Endothelial cell of umbilical vein (primary cell): ENCODE data around the gene PLAGL2. TPM values are rescaled to one million over a fixed set of nuclear protein-coding genes. Genes with fewer than 3 reads are reported as not detected.
"Not testable (repeated sequence)": the region's sequence is repeated elsewhere in the genome, so short reads cannot be mapped to it uniquely, and the experiment has no call there.

Experiments
- BruUV-seq: library from RNA; stranded (reverse); fragments of 400-500 nt; replicated peaks from 2 replicates; lab custom pipeline; 2021; lab: Mats Ljungman, UMichigan
- CTCF ChIA-PET: fragments of 300-600, 350-600 bp; sonication (Branson Sonifier 250); formaldehyde crosslinking; loops from one replicate; lab custom pipeline; 2021; ENCODE audit warnings: antibody characterized with exemption, inconsistent platforms; lab: Charles Lee
- POLR2A ChIA-PET: fragments of 300-600, 350-600 bp; sonication (Branson Sonifier 250); formaldehyde crosslinking; loops from one replicate; lab custom pipeline; 2021; ENCODE audit warnings: antibody characterized with exemption, inconsistent platforms; lab: Charles Lee
- DNase-seq: peaks from one replicate; pipeline ENCODE4 v3.0.0-alpha.2; 2011; ENCODE audit warnings: low read depth, low spot score
- FAIRE-seq: peaks from 2 replicates; lab custom pipeline; 2011; peaks lifted over from hg19 to GRCh38; lab: Jason Lieb, UNC
- H2AFZ ChIP-seq: 2 replicates; pipeline ENCODE4 v1.6.0; 2012; ENCODE audit warnings: low read depth, low read length, control low read depth, inconsistent platforms
- H3K27ac ChIP-seq: 2 replicates; pipeline ENCODE4 v1.5.1; 2011; ENCODE audit warnings: low read depth, mild to moderate bottlenecking, control low read depth, low read length, moderate library complexity; ENCODE audit not compliant: insufficient read depth
- H3K27me3 ChIP-seq, 2 experiments: 2 replicates each; pipeline versions ENCODE4 v1.6.0 to v1.6.1; 2011; ENCODE audit warnings: low read length in 2 of 2, mixed read lengths in 1 of 2; ENCODE audit not compliant: control insufficient read depth in 2 of 2, insufficient read depth in 2 of 2
- H3K36me3 ChIP-seq, 2 experiments: 2 replicates in 1 of 2; 3 replicates in 1 of 2; pipeline ENCODE4 v1.5.1; 2011; ENCODE audit warnings: low read length in 2 of 2, mild to moderate bottlenecking in 1 of 2, moderate library complexity in 1 of 2; ENCODE audit not compliant: control insufficient read depth in 2 of 2, insufficient read depth in 2 of 2; ENCODE audit errors: extremely low read depth in 1 of 2
- H3K4me1 ChIP-seq: 3 replicates; pipeline ENCODE4 v1.5.1; 2011; ENCODE audit warnings: mild to moderate bottlenecking, low read length; ENCODE audit not compliant: control insufficient read depth, insufficient read depth; ENCODE audit errors: extremely low read depth
- H3K4me2 ChIP-seq: 2 replicates; pipeline ENCODE4 v1.6.1; 2011; ENCODE audit warnings: low read length, control low read depth, mixed read lengths; ENCODE audit not compliant: insufficient read depth
- H3K4me3 ChIP-seq, 3 experiments: fragments of 200-600 bp in 1 of 3; sonication (generic), shearing (Covaris generic) in 1 of 3; replicated peaks in 1 of 3; 2 replicates each; pipeline ENCODE4 v1.5.1; 2011 to 2016; ENCODE audit warnings: control low read depth in 3 of 3, low read length in 3 of 3, mild to moderate bottlenecking in 2 of 3, inconsistent platforms in 1 of 3, low read depth in 1 of 3, moderate library complexity in 1 of 3; ENCODE audit not compliant: insufficient read depth in 1 of 3
- H3K79me2 ChIP-seq: 2 replicates; pipeline ENCODE4 v1.6.0; 2012; ENCODE audit warnings: low read length, inconsistent platforms; ENCODE audit not compliant: control insufficient read depth, insufficient read depth
- H3K9ac ChIP-seq: replicated peaks from 2 replicates; pipeline ENCODE3; 2011; ENCODE audit warnings: low read length, control low read depth; ENCODE audit not compliant: insufficient read depth; ENCODE audit errors: extremely low read depth
- H3K9me1 ChIP-seq: replicated peaks from 3 replicates; pipeline ENCODE4 v1.6.0; 2011; ENCODE audit warnings: mild to moderate bottlenecking, low read length; ENCODE audit not compliant: control insufficient read depth, insufficient read depth; ENCODE audit errors: extremely low read depth
- H3K9me3 ChIP-seq: replicated peaks from 2 replicates; pipeline ENCODE4 v1.5.1; 2012; ENCODE audit warnings: low read length, inconsistent platforms; ENCODE audit not compliant: control insufficient read depth, insufficient read depth
- H4K20me1 ChIP-seq: replicated peaks from 2 replicates; pipeline ENCODE3; 2011; ENCODE audit warnings: mild to moderate bottlenecking, low read length; ENCODE audit not compliant: control insufficient read depth, insufficient read depth; ENCODE audit errors: extremely low read depth
- EZH2 ChIP-seq: IDR thresholded peaks from 2 replicates; pipeline ENCODE4 v1.6.1; 2012; ENCODE audit warnings: borderline replicate concordance, low read depth, mild to moderate bottlenecking, moderate library complexity, low read length, inconsistent platforms; ENCODE audit not compliant: severe bottlenecking
- GATA2 ChIP-seq: IDR thresholded peaks from 2 replicates; pipeline ENCODE4 v1.7.0; 2011; ENCODE audit warnings: low read depth, mild to moderate bottlenecking, moderate library complexity, mixed read lengths, low read length; ENCODE audit not compliant: insufficient read length, insufficient read depth
- JUN ChIP-seq: IDR thresholded peaks from 2 replicates; pipeline ENCODE4 v1.6.1; 2011; ENCODE audit warnings: borderline replicate concordance, low read depth; ENCODE audit not compliant: insufficient read length, insufficient read depth
- MYC ChIP-seq: IDR thresholded peaks from one replicate; pipeline ENCODE4 v1.6.1; 2011; ENCODE audit warnings: mild to moderate bottlenecking, low read depth, low read length
- dilution Hi-C: fragments of 300-500 bp; cut with MboI; formaldehyde crosslinking; loops from one replicate; pipeline ENCODE4 v1.15.0; 2019; ENCODE audit warnings: low sequenced_read_pairs; ENCODE audit not compliant: extremely low pct_ligation_motif_present
- intact Hi-C: fragments of 100-400 bp; cut with micrococcal nuclease; formaldehyde crosslinking; loops from one replicate; pipeline ENCODE4 v1.10.0; 2022
- polyA plus RNA-seq, 4 experiments: library from polyadenylated mRNA; depleted of rRNA in 3 of 4; stranded (reverse) in 3 of 4; unstranded in 1 of 4; fragments of >200 nt; gene quantifications; 2 replicates each; pipeline versions ENCODE4 v1.2.1 to v1.2.3, GENCODE V29; 2011 to 2012; ENCODE audit warnings: missing spikeins in 1 of 4
- total RNA-seq: library from RNA; stranded (reverse); gene quantifications from 2 replicates; pipeline ENCODE4 v1.2.3, GENCODE V29; 2021

The PLAGL2 gene
- total and polyA plus RNA-seq, 2 donors (not counting 3 experiments of a cell fraction or from before 2014, with no cell fraction given): 8.2 to 15.2 TPM

- H3K4me3 ChIP-seq: no peak overlapping the region
- no peaks in the 10 kb centered on the region for H3K9me3 ChIP-seq
- H3K27me3 ChIP-seq: no peaks in the 10 kb centered on the region
- H3K9me1 ChIP-seq: no peaks in the 10 kb centered on the region
- no TSS peak for BruUV-seq
- dilution Hi-C loops: no loop called here
- no peak overlapping the region for H3K9ac ChIP-seq
- H3K36me3 ChIP-seq: peaks cover 14 to 22% of the 10 kb centered on the region in 2 experiments
- H4K20me1 ChIP-seq: no peaks in the 10 kb centered on the region
- POLR2A ChIA-PET: no interaction called here
- no peak overlapping the region for H2AFZ ChIP-seq
- H3K79me2 ChIP-seq: no peaks in the 10 kb centered on the region
- no peak overlapping the region for H3K4me2 ChIP-seq
- no peak for DNase-seq
- CTCF ChIA-PET: no interaction called here
- no peak for TF ChIP-seq MYC
- no peak for TF ChIP-seq EZH2
- no peak for TF ChIP-seq GATA2
- TF ChIP-seq JUN: no peak
- no peak for FAIRE-seq
- H3K27ac ChIP-seq: no peak overlapping the region
- H3K4me1 ChIP-seq: peaks cover 10% of the 10 kb centered on the region
- intact Hi-C loops: no loop called here
Observed at GRCh38 chr20:32193996-32194395, 13.5 kb downstream of the PLAGL2 start.

GRCh38 chr20:32193336-32193735, 14.2 kb downstream of the PLAGL2 start:
- H3K27me3 ChIP-seq, CTCF ChIA-PET, DNase-seq, H3K79me2 ChIP-seq, POLR2A ChIA-PET, H3K9me1 ChIP-seq, H3K9me3 ChIP-seq, H3K4me3 ChIP-seq, dilution Hi-C loops, intact Hi-C loops, H2AFZ ChIP-seq, H3K4me2 ChIP-seq, BruUV-seq, H3K27ac ChIP-seq, FAIRE-seq, H3K9ac ChIP-seq, H4K20me1 ChIP-seq: not testable (repeated sequence)
- H3K36me3 ChIP-seq: peaks cover 13 to 20% of the 10 kb centered on the region in 2 experiments
- peaks cover 10% of the 10 kb centered on the region for H3K4me1 ChIP-seq
